ENCODE measurements around the gene MSH2.

- no peak for TF ChIP-seq CTCF (IDR thresholded peaks at IDR 0.05; ENCODE audit: low read length)
- no peak for TF ChIP-seq EZH2 (IDR thresholded peaks at IDR 0.05; ENCODE audit: borderline replicate concordance, low read length)
These were observed 76.9 kb downstream of the MSH2 start for GRCh38 chr2:47479863-47480262.

Data from OCI-LY1 (cell line).